Measurements from ENCODE around the gene CAPZA1. TPM values are rescaled to one million over a fixed set of nuclear protein-coding genes. Genes with fewer than 3 reads are reported as not detected.

CAPZA1 gene
- total and polyA plus RNA-seq, 2 of the 8 experiments (the other 6 are each of a cell fraction or from before 2014, with no cell fraction given) = 48.9 to 107 TPM

DNA sequence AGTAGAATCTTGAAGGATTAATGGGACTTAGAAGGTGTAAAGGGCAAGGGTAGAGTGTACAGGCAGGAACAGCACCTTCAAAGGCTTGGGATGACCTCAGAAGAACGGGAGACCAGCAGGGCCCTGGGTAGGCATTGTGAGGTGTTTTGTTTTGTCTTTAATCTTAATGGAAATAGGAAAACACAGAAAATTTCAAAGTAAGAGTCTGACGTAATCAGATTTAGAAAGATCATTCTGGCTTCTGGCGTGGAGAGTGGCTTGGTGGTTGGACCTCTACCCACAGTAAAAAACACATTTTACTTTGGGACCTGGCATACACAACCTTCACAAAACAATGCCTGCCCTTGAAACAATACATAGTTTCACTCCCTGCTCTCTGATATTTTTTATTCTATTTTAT, 59.0 kb downstream of the CAPZA1 start (continued):
- no peak for TF ChIP-seq RBBP5 (IDR thresholded peaks at IDR 0.05; ENCODE audit: borderline replicate concordance, low read depth, low read length)
- TF ChIP-seq, protein P1, sequence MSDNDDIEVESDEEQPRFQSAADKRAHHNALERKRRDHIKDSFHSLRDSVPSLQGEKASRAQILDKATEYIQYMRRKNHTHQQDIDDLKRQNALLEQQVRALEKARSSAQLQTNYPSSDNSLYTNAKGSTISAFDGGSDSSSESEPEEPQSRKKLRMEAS (IDR thresholded peaks at IDR 0.05) = no peak
- TF ChIP-seq SRF (IDR thresholded peaks at IDR 0.05; ENCODE audit: low read depth, low read length) = no peak
